ENCODE results near the gene CEPT1. TPM values are rescaled to one million over a fixed set of nuclear protein-coding genes. Genes with fewer than 3 reads are reported as not detected.

CEPT1 gene
- polyA plus RNA-seq, 1 donor from 2014 or later: 49.1 TPM

GRCh38 chr1:111145963-111146768 lies 6.1 kb downstream of the CEPT1 start:
- Histone ChIP-seq H3K27ac (ENCODE audit: low read length) (no peak overlapping the region), H3K36me3 (ENCODE audit: insufficient read depth, low read length) (no peaks in the 10 kb centered on the region), H3F3A (ENCODE audit: insufficient read depth, low read length, poor library complexity, severe bottlenecking) (no peaks in the 10 kb centered on the region), H3K4me2 (ENCODE audit: low read length) (no peak overlapping the region), H4K20me1 (ENCODE audit: insufficient read depth) (no peaks in the 10 kb centered on the region), H3K27me3 (ENCODE audit: insufficient read depth, low read depth, low read length) (no peaks in the 10 kb centered on the region), H3K4me3 (ENCODE audit: low read length) (no peak overlapping the region), H2AFZ (ENCODE audit: low read depth, low read length) (no peak overlapping the region), H3K79me2 (replicated peaks; ENCODE audit: insufficient read depth, low read length) (peaks cover 62% of the 10 kb centered on the region), H3K9me3 (ENCODE audit: low read length) (no peaks in the 10 kb centered on the region), H3K9me2 (ENCODE audit: insufficient read depth, low read length) (no peaks in the 10 kb centered on the region), H3K9ac (ENCODE audit: low read length) (no peak overlapping the region)
- TF ChIP-seq RAD21 (conservative IDR thresholded peaks at IDR 0.05): no peak
- no peak for TF ChIP-seq TAF1 (IDR thresholded peaks at IDR 0.05; ENCODE audit: low read depth)

GRCh38 chr1:111147948-111148347 lies 7.9 kb downstream of the CEPT1 start:
- H3K79me2 ChIP-seq (replicated peaks; ENCODE audit: insufficient read depth, low read length): peaks cover 46% of the 10 kb centered on the region

More at GRCh38 chr1:111147948-111148347, 7.9 kb downstream of the CEPT1 start:
- Histone ChIP-seq H2AFZ (ENCODE audit: low read depth, low read length) (no peak overlapping the region), H3K27me3 (ENCODE audit: insufficient read depth, low read depth, low read length) (no peaks in the 10 kb centered on the region), H3K27ac (ENCODE audit: low read length) (no peak overlapping the region), H3K4me2 (ENCODE audit: low read length) (no peak overlapping the region), H3F3A (ENCODE audit: insufficient read depth, low read length, poor library complexity, severe bottlenecking) (no peaks in the 10 kb centered on the region), H3K36me3 (ENCODE audit: insufficient read depth, low read length) (no peaks in the 10 kb centered on the region), H3K9ac (ENCODE audit: low read length) (no peak overlapping the region), H4K20me1 (ENCODE audit: insufficient read depth) (no peaks in the 10 kb centered on the region), H3K9me3 (ENCODE audit: low read length) (no peaks in the 10 kb centered on the region), H3K9me2 (ENCODE audit: insufficient read depth, low read length) (no peaks in the 10 kb centered on the region), H3K4me3 (ENCODE audit: low read length) (no peak overlapping the region)
- TF ChIP-seq MXI1 (conservative IDR thresholded peaks at IDR 0.05; ENCODE audit: poor library complexity, severe bottlenecking): no peak
- no peak for TF ChIP-seq REST (IDR thresholded peaks at IDR 0.05; ENCODE audit: borderline replicate concordance)
- TF ChIP-seq CTCF (IDR thresholded peaks at IDR 0.05; ENCODE audit: poor library complexity, severe bottlenecking): no peak
- TF ChIP-seq EP300 (conservative IDR thresholded peaks at IDR 0.05; ENCODE audit: poor library complexity, severe bottlenecking): no peak
- TF ChIP-seq SMC3 (conservative IDR thresholded peaks at IDR 0.05; ENCODE audit: poor library complexity): no peak
- no peak for TF ChIP-seq RAD21 (conservative IDR thresholded peaks at IDR 0.05)
- no peak for TF ChIP-seq POLR2AphosphoS5 (IDR thresholded peaks at IDR 0.05)
- TF ChIP-seq EZH2 (IDR thresholded peaks at IDR 0.05; ENCODE audit: borderline replicate concordance, insufficient read depth, low read length, poor library complexity, severe bottlenecking): no peak
- TF ChIP-seq TAF1 (IDR thresholded peaks at IDR 0.05; ENCODE audit: low read depth): no peak
